ENCODE data around the gene NINJ2. TPM values are rescaled to one million over a fixed set of nuclear protein-coding genes. Genes with fewer than 3 reads are reported as not detected.
"Not testable (repeated sequence)": the region's sequence is repeated elsewhere in the genome, so short reads cannot be mapped to it uniquely, and the experiment has no call there.

Gene NINJ2
- total RNA-seq, 1 donor from 2014 or later, result 2.3 TPM

DNA sequence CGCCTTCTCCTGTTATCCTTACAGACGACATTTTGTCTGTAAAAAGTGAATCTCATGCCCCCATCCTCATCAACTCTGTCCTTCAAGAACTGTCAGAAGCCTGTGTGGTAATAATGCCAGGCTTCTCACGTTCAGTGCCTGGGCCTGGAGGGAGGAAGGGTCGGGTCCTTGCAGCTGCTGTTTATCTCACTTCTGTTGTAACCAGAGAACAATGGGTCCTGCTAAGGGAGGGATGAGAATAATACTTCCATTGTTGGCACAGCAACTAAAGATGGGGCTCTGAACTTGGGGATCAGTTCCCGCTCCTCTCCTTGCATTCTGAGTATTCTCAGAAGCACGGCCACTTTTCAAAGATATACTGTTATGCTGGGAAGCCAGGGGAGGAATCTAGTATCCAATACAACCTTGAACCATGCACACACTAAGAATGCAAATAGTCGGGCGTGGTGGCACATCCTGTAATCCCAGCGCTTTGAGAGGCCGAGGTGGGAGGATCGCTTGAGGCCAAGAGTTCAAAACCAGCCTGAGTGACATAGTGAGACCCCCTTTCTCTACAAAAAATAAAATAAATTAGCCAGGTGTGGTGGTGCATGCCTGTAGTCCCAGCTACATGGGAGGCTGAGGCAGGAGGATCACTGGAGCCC lies 38.8 kb upstream of the NINJ2 start:
- H3K36me3 Mint-ChIP-seq (ENCODE audit: low read depth, unreplicated experiment), result peaks cover 6% of the 10 kb centered on the region
- H3K4me1 Mint-ChIP-seq (ENCODE audit: unreplicated experiment), result peaks cover 13% of the 10 kb centered on the region
- no peak overlapping the region for H3K27ac Mint-ChIP-seq (ENCODE audit: unreplicated experiment)
- peaks cover 4% of the 10 kb centered on the region for H3K9me3 Mint-ChIP-seq (ENCODE audit: unreplicated experiment)
- peaks cover 5% of the 10 kb centered on the region for H3K27me3 Mint-ChIP-seq (ENCODE audit: unreplicated experiment)
- TF ChIP-seq, protein P1, sequence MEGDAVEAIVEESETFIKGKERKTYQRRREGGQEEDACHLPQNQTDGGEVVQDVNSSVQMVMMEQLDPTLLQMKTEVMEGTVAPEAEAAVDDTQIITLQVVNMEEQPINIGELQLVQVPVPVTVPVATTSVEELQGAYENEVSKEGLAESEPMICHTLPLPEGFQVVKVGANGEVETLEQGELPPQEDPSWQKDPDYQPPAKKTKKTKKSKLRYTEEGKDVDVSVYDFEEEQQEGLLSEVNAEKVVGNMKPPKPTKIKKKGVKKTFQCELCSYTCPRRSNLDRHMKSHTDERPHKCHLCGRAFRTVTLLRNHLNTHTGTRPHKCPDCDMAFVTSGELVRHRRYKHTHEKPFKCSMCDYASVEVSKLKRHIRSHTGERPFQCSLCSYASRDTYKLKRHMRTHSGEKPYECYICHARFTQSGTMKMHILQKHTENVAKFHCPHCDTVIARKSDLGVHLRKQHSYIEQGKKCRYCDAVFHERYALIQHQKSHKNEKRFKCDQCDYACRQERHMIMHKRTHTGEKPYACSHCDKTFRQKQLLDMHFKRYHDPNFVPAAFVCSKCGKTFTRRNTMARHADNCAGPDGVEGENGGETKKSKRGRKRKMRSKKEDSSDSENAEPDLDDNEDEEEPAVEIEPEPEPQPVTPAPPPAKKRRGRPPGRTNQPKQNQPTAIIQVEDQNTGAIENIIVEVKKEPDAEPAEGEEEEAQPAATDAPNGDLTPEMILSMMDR (IDR thresholded peaks at IDR 0.05; ENCODE audit: unreplicated experiment), result no peak
- DNase-seq (ENCODE audit: low spot score), result no peak
- H3K4me3 Mint-ChIP-seq (ENCODE audit: unreplicated experiment), result no peak overlapping the region

DNA sequence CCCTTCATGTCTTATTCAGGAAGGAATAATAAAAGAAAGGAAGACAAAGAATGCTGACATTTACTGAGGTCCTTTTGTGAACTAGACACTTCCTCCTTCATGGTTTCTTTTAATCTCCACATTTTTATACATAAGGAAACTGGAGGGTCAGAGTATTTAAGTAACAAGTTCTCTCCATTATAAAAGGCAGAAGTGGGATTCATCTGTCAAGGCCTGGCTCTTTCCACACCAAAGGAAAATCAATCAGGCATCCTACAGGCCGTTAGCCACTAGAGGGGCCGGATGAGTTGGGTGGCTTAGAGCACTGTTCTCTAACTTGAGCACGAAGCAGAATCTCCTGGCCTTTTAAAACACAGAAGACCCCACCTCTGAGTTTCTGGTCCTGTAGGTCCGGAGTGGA lies 36.8 kb upstream of the NINJ2 start:
- H3K4me3 Mint-ChIP-seq (ENCODE audit: unreplicated experiment), result no peak overlapping the region
- no peak for DNase-seq (ENCODE audit: low spot score)
- TF ChIP-seq, protein P1 (IDR thresholded peaks at IDR 0.05; ENCODE audit: unreplicated experiment), result no peak
- no peak overlapping the region for H3K27ac Mint-ChIP-seq (ENCODE audit: unreplicated experiment)
- peaks cover 13% of the 10 kb centered on the region for H3K4me1 Mint-ChIP-seq (ENCODE audit: unreplicated experiment)
- peaks cover 10% of the 10 kb centered on the region for H3K36me3 Mint-ChIP-seq (ENCODE audit: low read depth, unreplicated experiment)
- peaks cover 14% of the 10 kb centered on the region for H3K9me3 Mint-ChIP-seq (ENCODE audit: unreplicated experiment)
- peaks cover 5% of the 10 kb centered on the region for H3K27me3 Mint-ChIP-seq (ENCODE audit: unreplicated experiment)

DNA sequence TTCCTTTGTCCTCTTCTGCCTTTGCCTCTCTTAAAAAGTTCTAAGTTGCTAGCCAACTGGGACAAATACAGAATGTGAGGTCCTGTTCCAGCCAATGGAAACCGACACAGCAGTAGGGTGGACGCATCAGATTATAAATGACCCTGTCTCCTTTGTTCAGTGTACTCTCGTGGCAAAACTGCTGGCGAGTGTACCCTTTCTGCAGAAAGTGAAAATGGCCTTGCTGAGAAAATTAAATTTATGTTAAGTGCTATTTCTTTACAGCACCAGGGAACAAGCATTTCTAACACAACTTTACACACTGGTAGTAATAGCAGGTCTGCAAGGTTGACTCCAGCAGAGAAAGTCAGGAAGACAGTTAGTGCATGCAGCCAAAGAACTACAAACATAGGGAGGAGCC lies 35.0 kb upstream of the NINJ2 start:
- Mint-ChIP-seq H3K36me3 (ENCODE audit: low read depth, unreplicated experiment) (peaks cover 10% of the 10 kb centered on the region), H3K9me3 (ENCODE audit: unreplicated experiment) (peaks cover 14% of the 10 kb centered on the region)
- H3K4me1 Mint-ChIP-seq (ENCODE audit: unreplicated experiment); DNase-seq (ENCODE audit: low spot score); H3K27me3 Mint-ChIP-seq (ENCODE audit: unreplicated experiment); H3K27ac Mint-ChIP-seq (ENCODE audit: unreplicated experiment); H3K4me3 Mint-ChIP-seq (ENCODE audit: unreplicated experiment): not testable (repeated sequence)

DNA sequence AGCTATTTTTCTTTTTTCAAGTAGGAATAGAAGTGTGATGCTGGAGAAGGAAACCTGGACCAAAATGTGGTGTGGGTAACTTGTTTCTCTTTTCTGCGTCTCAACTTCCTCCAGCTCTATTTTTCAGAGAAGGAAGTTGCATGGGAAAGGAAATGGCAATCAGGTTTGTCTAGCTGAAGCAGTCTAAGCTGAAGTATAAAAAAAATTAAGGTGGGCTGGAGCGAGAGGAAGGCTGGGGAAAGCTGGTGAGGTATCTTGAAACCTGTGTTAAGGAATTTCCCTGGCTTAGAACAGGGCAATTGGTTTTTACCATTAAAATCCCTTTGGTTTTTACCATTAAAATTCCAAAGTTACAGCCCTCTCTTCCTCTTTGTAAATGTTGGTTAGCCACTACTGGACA lies 34.2 kb upstream of the NINJ2 start:
- no peaks in the 10 kb centered on the region for H3K4me1 Mint-ChIP-seq (ENCODE audit: unreplicated experiment)
- no peak for DNase-seq (ENCODE audit: low spot score)
- H3K27ac Mint-ChIP-seq (ENCODE audit: unreplicated experiment), result no peak overlapping the region
- TF ChIP-seq, protein P1 (IDR thresholded peaks at IDR 0.05; ENCODE audit: unreplicated experiment), result no peak
- H3K9me3 Mint-ChIP-seq (ENCODE audit: unreplicated experiment), result peaks cover 14% of the 10 kb centered on the region
- H3K4me3 Mint-ChIP-seq (ENCODE audit: unreplicated experiment), result no peak overlapping the region
- peaks cover 5% of the 10 kb centered on the region for H3K27me3 Mint-ChIP-seq (ENCODE audit: unreplicated experiment)
- peaks cover 10% of the 10 kb centered on the region for H3K36me3 Mint-ChIP-seq (ENCODE audit: low read depth, unreplicated experiment)

DNA sequence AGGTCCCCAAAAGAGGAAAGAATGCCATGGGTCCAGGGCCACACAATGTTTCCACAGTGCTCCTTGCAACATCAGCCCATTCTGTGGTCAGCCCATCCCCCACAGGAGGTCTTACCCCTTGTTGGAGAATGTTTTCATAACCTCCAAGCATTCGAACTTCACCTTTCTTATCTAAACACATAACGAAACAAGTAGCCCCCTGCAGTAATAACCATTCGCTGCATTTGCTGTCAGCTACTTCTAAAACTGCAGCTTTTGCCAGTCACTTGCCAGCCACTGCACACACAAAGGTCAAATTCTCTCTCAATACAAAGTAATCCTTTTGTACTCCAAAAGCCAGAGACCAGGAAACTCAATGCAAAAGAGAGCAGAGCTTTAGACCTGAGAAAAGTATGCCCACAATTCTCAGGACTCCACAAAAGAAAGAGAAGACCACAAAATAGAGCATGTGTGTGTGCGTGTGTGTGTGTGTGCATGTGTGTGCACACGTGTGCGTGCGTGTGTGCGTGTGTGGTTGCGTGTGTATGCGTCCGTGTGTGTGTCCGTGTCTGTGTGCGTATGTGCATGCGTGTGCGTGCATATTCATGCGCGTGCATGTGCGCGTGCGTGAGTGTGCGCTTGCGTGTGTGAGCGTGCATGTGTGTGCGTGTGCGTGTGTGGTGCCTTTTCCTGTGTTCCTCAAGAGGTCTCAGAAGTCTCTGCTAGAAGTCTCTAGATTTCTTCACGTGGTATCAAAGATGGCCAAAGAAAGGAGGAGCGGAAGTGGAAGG lies 31.7 kb upstream of the NINJ2 start:
- Mint-ChIP-seq H3K4me3 (ENCODE audit: unreplicated experiment) (no peak overlapping the region), H3K36me3 (ENCODE audit: low read depth, unreplicated experiment) (peaks cover 10% of the 10 kb centered on the region), H3K27ac (ENCODE audit: unreplicated experiment) (no peak overlapping the region), H3K4me1 (ENCODE audit: unreplicated experiment) (no peaks in the 10 kb centered on the region), H3K9me3 (ENCODE audit: unreplicated experiment) (peaks cover 14% of the 10 kb centered on the region), H3K27me3 (ENCODE audit: unreplicated experiment) (peaks cover 4% of the 10 kb centered on the region)
- TF ChIP-seq, protein P1 (IDR thresholded peaks at IDR 0.05; ENCODE audit: unreplicated experiment), result no peak
- DNase-seq (ENCODE audit: low spot score), result no peak
